Endodermal cell (in vitro differentiated cells): ENCODE results near the gene TCP11L2. TPM values are rescaled to one million over a fixed set of nuclear protein-coding genes. Genes with fewer than 3 reads are reported as not detected.

Source experiments
- DNase-seq: peaks from one replicate; pipeline ENCODE4 v3.0.0-alpha.2; 2017
- H3K27ac ChIP-seq: 2 replicates; pipeline ENCODE4 v1.5.1; 2013; ENCODE audit warnings: mild to moderate bottlenecking, low read depth, low read length, moderate library complexity
- H3K27me3 ChIP-seq: 2 replicates; pipeline ENCODE4 v1.6.1; 2013; ENCODE audit warnings: mild to moderate bottlenecking, low read length, moderate library complexity; ENCODE audit not compliant: insufficient read depth, control insufficient read depth, poor library complexity, severe bottlenecking
- H3K36me3 ChIP-seq: 2 replicates; pipeline ENCODE4 v1.7.0; 2013; ENCODE audit warnings: mild to moderate bottlenecking, low read length, moderate library complexity; ENCODE audit not compliant: control insufficient read depth, insufficient read depth
- H3K4me1 ChIP-seq: one replicate; pipeline ENCODE4 v1.7.0; 2013; ENCODE audit warnings: low read length; ENCODE audit not compliant: control insufficient read depth, insufficient read depth
- H3K4me3 ChIP-seq: 2 replicates; pipeline ENCODE4 v1.5.1; 2013; ENCODE audit warnings: mild to moderate bottlenecking, low read length, moderate library complexity
- H3K9ac ChIP-seq: 2 replicates; pipeline ENCODE4 v1.6.1; 2013; ENCODE audit warnings: mild to moderate bottlenecking, low read length, moderate library complexity; ENCODE audit not compliant: poor library complexity, severe bottlenecking; ENCODE audit errors: extremely low read depth
- H3K9me3 ChIP-seq: 2 replicates; pipeline ENCODE4 v1.6.1; 2013; ENCODE audit warnings: mild to moderate bottlenecking, low read length, moderate library complexity; ENCODE audit not compliant: control insufficient read depth
- H3K27ac Mint-ChIP-seq: 2 replicates; pipeline ENCODE4 v1.8.0; 2020; ENCODE audit warnings: mixed read lengths
- H3K27me3 Mint-ChIP-seq: 2 replicates; pipeline ENCODE4 v1.8.0; 2021; ENCODE audit warnings: mild to moderate bottlenecking, mixed read lengths; ENCODE audit not compliant: insufficient read depth
- H3K36me3 Mint-ChIP-seq: 2 replicates; pipeline ENCODE4 v1.8.0; 2020; ENCODE audit warnings: low read depth, mixed read lengths
- H3K4me1 Mint-ChIP-seq: 2 replicates; pipeline ENCODE4 v1.8.0; 2020; ENCODE audit warnings: mixed read lengths
- H3K4me3 Mint-ChIP-seq: 2 replicates; pipeline ENCODE4 v1.8.0; 2020; ENCODE audit warnings: mild to moderate bottlenecking, moderate library complexity, mixed read lengths
- H3K9me3 Mint-ChIP-seq: 2 replicates; pipeline ENCODE4 v1.8.0; 2020; ENCODE audit warnings: mild to moderate bottlenecking, mixed read lengths
- CTCF ChIP-seq: fragments of 200-600 bp; sonication (generic); conservative IDR thresholded peaks from 2 replicates; pipeline ENCODE4 v1.5.0; 2021; ENCODE audit warnings: antibody characterized with exemption, mild to moderate bottlenecking
- WGBS, 2 experiments: methylation state at CpG; one replicate each; pipeline versions ENCODE4 v1.1.5 to v1.1.7; 2013; ENCODE audit warnings: missing lambda C conversion rate in 2 of 2, mixed read lengths in 1 of 2; ENCODE audit not compliant: insufficient coverage in 1 of 2, insufficient read length in 1 of 2; 5-methylcytosine and 5-hydroxymethylcytosine counted together
- total RNA-seq, 2 donors: library from RNA; stranded (reverse); fragmentation: NEBNext Ultra II Directional in 1 of 2; extraction: Animal tissue kit (Norgen Biotek cat#: 25700) in 1 of 2; gene quantifications; 2 replicates in 1 of 2; 3 replicates in 1 of 2; pipeline ENCODE4 v1.2.1, GENCODE V29; 2021

TCP11L2 gene
- total RNA-seq, 2 donors from 2014 or later = 7.8 to 15.3 TPM

GRCh38 chr12:106297075-106297474 lies 5.5 kb upstream of the TCP11L2 start:
- no peaks in the 10 kb centered on the region for H3K36me3 ChIP-seq
- peaks cover 3% of the 10 kb centered on the region for H3K4me1 ChIP-seq
- no peak for TF ChIP-seq CTCF
- Mint-ChIP-seq H3K9me3 (no peaks in the 10 kb centered on the region), H3K27ac (no peak overlapping the region), H3K4me3 (no peak overlapping the region), H3K4me1 (peaks cover 13% of the 10 kb centered on the region), H3K36me3 (no peaks in the 10 kb centered on the region), H3K27me3 (no peaks in the 10 kb centered on the region)
- no peaks in the 10 kb centered on the region for H3K9me3 ChIP-seq
- no peak overlapping the region for H3K9ac ChIP-seq
- 85 to 93% methylated on average over 2 to 3 of the region's 3 CpGs for WGBS, 2 experiments
- no peak overlapping the region for H3K27ac ChIP-seq
- DNase-seq = no peak
- no peaks in the 10 kb centered on the region for H3K27me3 ChIP-seq
- H3K4me3 ChIP-seq = no peak overlapping the region

DNA sequence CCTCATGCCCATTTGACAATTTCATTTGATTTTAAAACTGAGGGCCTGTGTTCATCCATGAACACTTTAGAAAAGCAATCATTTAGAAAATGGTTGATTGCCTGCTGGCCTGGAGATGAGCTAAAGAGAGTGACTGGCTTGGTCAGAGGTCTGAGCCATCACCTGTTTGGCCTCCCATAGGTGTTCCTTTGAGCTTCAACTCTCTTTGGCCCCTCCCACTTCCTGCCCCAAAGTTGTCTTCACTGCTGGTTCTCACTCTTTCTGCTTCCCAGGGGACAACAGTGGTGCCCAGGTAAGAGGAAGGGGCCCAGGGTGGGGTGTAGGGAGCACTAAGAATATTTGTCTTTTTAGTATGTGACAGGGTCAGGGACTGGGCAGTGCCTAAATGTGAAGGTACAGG lies 4.9 kb upstream of the TCP11L2 start:
- Mint-ChIP-seq H3K27me3 (no peaks in the 10 kb centered on the region), H3K4me1 (peaks cover 13% of the 10 kb centered on the region), H3K9me3 (no peaks in the 10 kb centered on the region), H3K36me3 (no peaks in the 10 kb centered on the region), H3K27ac (no peak overlapping the region), H3K4me3 (no peak overlapping the region)
- Histone ChIP-seq H3K27me3 (no peaks in the 10 kb centered on the region), H3K4me3 (no peak overlapping the region), H3K27ac (no peak overlapping the region), H3K9me3 (no peaks in the 10 kb centered on the region), H3K9ac (no peak overlapping the region), H3K4me1 (peaks cover 3% of the 10 kb centered on the region), H3K36me3 (no peaks in the 10 kb centered on the region)
- no peak for TF ChIP-seq CTCF
- DNase-seq = peak; percentile 81

DNA sequence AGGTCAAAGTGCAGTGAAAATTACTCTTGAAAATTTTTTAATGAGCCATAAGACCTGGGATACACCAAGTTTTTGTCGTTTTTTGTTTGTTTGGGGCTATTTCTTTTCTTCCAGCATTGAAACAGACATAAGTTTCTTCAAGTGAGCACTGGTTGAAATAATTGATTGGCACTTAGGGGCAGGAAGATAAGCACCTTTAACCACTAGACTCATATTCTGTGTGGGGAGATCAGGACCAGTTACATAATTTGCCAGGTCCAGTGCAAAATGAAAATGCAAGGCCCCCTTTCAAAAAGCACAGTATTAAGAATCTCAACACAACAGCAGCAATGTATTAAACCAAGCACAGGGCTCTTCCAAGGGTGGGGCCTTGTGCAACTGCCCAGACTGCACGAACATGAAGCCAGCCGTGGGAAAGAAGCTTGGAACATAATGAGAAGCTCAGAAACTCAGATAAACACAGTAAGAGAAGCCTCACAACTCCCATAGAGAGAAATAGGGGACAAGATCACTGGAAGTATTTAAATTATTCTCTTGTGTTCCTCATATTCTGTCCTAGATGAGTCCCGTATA lies 3.2 kb upstream of the TCP11L2 start:
- Mint-ChIP-seq H3K36me3 (no peaks in the 10 kb centered on the region), H3K4me1 (peaks cover 22% of the 10 kb centered on the region), H3K4me3 (no peak overlapping the region), H3K27me3 (no peaks in the 10 kb centered on the region), H3K27ac (no peak overlapping the region), H3K9me3 (no peaks in the 10 kb centered on the region)
- no peak overlapping the region for H3K9ac ChIP-seq
- no peak overlapping the region for H3K27ac ChIP-seq
- no peak for TF ChIP-seq CTCF
- 88 to 100% methylated on average over 1 to 4 of the region's 4 CpGs for WGBS, 2 experiments
- H3K27me3 ChIP-seq = no peaks in the 10 kb centered on the region
- peaks cover 3% of the 10 kb centered on the region for H3K4me1 ChIP-seq
- no peaks in the 10 kb centered on the region for H3K9me3 ChIP-seq
- no peaks in the 10 kb centered on the region for H3K36me3 ChIP-seq
- H3K4me3 ChIP-seq = no peak overlapping the region
- DNase-seq = peak; percentile 39
